Peyer's patch (tissue), 4 donors: ENCODE data around the gene YAP1.

ENCODE experiments used
- CTCF ChIP-seq, 6 experiments: fragments of 450-650 bp in 4 of 6; fragments of 200-600 bp in 2 of 6; sonication (generic) in 1 of 6; IDR thresholded peaks; one replicate each; pipeline ENCODE4 v1.5.1; 2017 to 2019; ENCODE audit warnings: antibody characterized with exemption in 6 of 6, mild to moderate bottlenecking in 3 of 6, moderate library complexity in 1 of 6
- POLR2A ChIP-seq, 2 donors: fragments of 450-650 bp; IDR thresholded peaks; one replicate each; pipeline ENCODE4 v1.5.1; 2017; ENCODE audit warnings: antibody characterized with exemption in 2 of 2, mild to moderate bottlenecking in 2 of 2, moderate library complexity in 2 of 2

GRCh38 chr11:102194990-102195389 is 84.7 kb downstream of the YAP1 start:
- TF ChIP-seq POLR2A (IDR thresholded peaks at IDR 0.05) (no peak), CTCF (IDR thresholded peaks at IDR 0.05) (no peak)
